Endothelial cell of umbilical vein (primary cell): ENCODE measurements around the gene NR6A1. TPM values are rescaled to one million over a fixed set of nuclear protein-coding genes. Genes with fewer than 3 reads are reported as not detected.

ENCODE experiments used
- BruUV-seq: library from RNA; stranded (reverse); fragments of 400-500 nt; replicated peaks from 2 replicates; lab custom pipeline; 2021; lab: Mats Ljungman, UMichigan
- CTCF ChIA-PET: fragments of 300-600, 350-600 bp; sonication (Branson Sonifier 250); formaldehyde crosslinking; loops from one replicate; lab custom pipeline; 2021; ENCODE audit warnings: antibody characterized with exemption, inconsistent platforms; lab: Charles Lee
- POLR2A ChIA-PET: fragments of 300-600, 350-600 bp; sonication (Branson Sonifier 250); formaldehyde crosslinking; loops from one replicate; lab custom pipeline; 2021; ENCODE audit warnings: antibody characterized with exemption, inconsistent platforms; lab: Charles Lee
- DNase-seq: peaks from one replicate; pipeline ENCODE4 v3.0.0-alpha.2; 2011; ENCODE audit warnings: low read depth, low spot score
- FAIRE-seq: peaks from 2 replicates; lab custom pipeline; 2011; peaks lifted over from hg19 to GRCh38; lab: Jason Lieb, UNC
- H2AFZ ChIP-seq: 2 replicates; pipeline ENCODE4 v1.6.0; 2012; ENCODE audit warnings: low read depth, low read length, control low read depth, inconsistent platforms
- H3K27ac ChIP-seq: 2 replicates; pipeline ENCODE4 v1.5.1; 2011; ENCODE audit warnings: low read depth, mild to moderate bottlenecking, control low read depth, low read length, moderate library complexity; ENCODE audit not compliant: insufficient read depth
- H3K27me3 ChIP-seq, 2 experiments: 2 replicates each; pipeline versions ENCODE4 v1.6.0 to v1.6.1; 2011; ENCODE audit warnings: low read length in 2 of 2, mixed read lengths in 1 of 2; ENCODE audit not compliant: control insufficient read depth in 2 of 2, insufficient read depth in 2 of 2
- H3K36me3 ChIP-seq, 2 experiments: 2 replicates in 1 of 2; 3 replicates in 1 of 2; pipeline ENCODE4 v1.5.1; 2011; ENCODE audit warnings: low read length in 2 of 2, mild to moderate bottlenecking in 1 of 2, moderate library complexity in 1 of 2; ENCODE audit not compliant: control insufficient read depth in 2 of 2, insufficient read depth in 2 of 2; ENCODE audit errors: extremely low read depth in 1 of 2
- H3K4me1 ChIP-seq: 3 replicates; pipeline ENCODE4 v1.5.1; 2011; ENCODE audit warnings: mild to moderate bottlenecking, low read length; ENCODE audit not compliant: control insufficient read depth, insufficient read depth; ENCODE audit errors: extremely low read depth
- H3K4me2 ChIP-seq: 2 replicates; pipeline ENCODE4 v1.6.1; 2011; ENCODE audit warnings: low read length, control low read depth, mixed read lengths; ENCODE audit not compliant: insufficient read depth
- H3K4me3 ChIP-seq, 3 experiments: fragments of 200-600 bp in 1 of 3; sonication (generic), shearing (Covaris generic) in 1 of 3; replicated peaks in 1 of 3; 2 replicates each; pipeline ENCODE4 v1.5.1; 2011 to 2016; ENCODE audit warnings: control low read depth in 3 of 3, low read length in 3 of 3, mild to moderate bottlenecking in 2 of 3, inconsistent platforms in 1 of 3, low read depth in 1 of 3, moderate library complexity in 1 of 3; ENCODE audit not compliant: insufficient read depth in 1 of 3
- H3K79me2 ChIP-seq: 2 replicates; pipeline ENCODE4 v1.6.0; 2012; ENCODE audit warnings: low read length, inconsistent platforms; ENCODE audit not compliant: control insufficient read depth, insufficient read depth
- H3K9ac ChIP-seq: replicated peaks from 2 replicates; pipeline ENCODE3; 2011; ENCODE audit warnings: low read length, control low read depth; ENCODE audit not compliant: insufficient read depth; ENCODE audit errors: extremely low read depth
- H3K9me1 ChIP-seq: replicated peaks from 3 replicates; pipeline ENCODE4 v1.6.0; 2011; ENCODE audit warnings: mild to moderate bottlenecking, low read length; ENCODE audit not compliant: control insufficient read depth, insufficient read depth; ENCODE audit errors: extremely low read depth
- H3K9me3 ChIP-seq: replicated peaks from 2 replicates; pipeline ENCODE4 v1.5.1; 2012; ENCODE audit warnings: low read length, inconsistent platforms; ENCODE audit not compliant: control insufficient read depth, insufficient read depth
- H4K20me1 ChIP-seq: replicated peaks from 2 replicates; pipeline ENCODE3; 2011; ENCODE audit warnings: mild to moderate bottlenecking, low read length; ENCODE audit not compliant: control insufficient read depth, insufficient read depth; ENCODE audit errors: extremely low read depth
- EZH2 ChIP-seq: IDR thresholded peaks from 2 replicates; pipeline ENCODE4 v1.6.1; 2012; ENCODE audit warnings: borderline replicate concordance, low read depth, mild to moderate bottlenecking, moderate library complexity, low read length, inconsistent platforms; ENCODE audit not compliant: severe bottlenecking
- FOS ChIP-seq: IDR thresholded peaks from 2 replicates; pipeline ENCODE4 v1.6.1; 2011; ENCODE audit warnings: mild to moderate bottlenecking, low read length, moderate library complexity, borderline replicate concordance; ENCODE audit not compliant: insufficient read depth
- GATA2 ChIP-seq: IDR thresholded peaks from 2 replicates; pipeline ENCODE4 v1.7.0; 2011; ENCODE audit warnings: low read depth, mild to moderate bottlenecking, moderate library complexity, mixed read lengths, low read length; ENCODE audit not compliant: insufficient read length, insufficient read depth
- JUN ChIP-seq: IDR thresholded peaks from 2 replicates; pipeline ENCODE4 v1.6.1; 2011; ENCODE audit warnings: borderline replicate concordance, low read depth; ENCODE audit not compliant: insufficient read length, insufficient read depth
- MYC ChIP-seq: IDR thresholded peaks from one replicate; pipeline ENCODE4 v1.6.1; 2011; ENCODE audit warnings: mild to moderate bottlenecking, low read depth, low read length
- POLR2A ChIP-seq: IDR thresholded peaks from 2 replicates; pipeline ENCODE4 v1.6.1; 2012; ENCODE audit warnings: low read depth, mild to moderate bottlenecking, control low read depth, low read length
- POLR2AphosphoS5 ChIP-seq: IDR thresholded peaks from 2 replicates; pipeline ENCODE4 v1.6.1; 2012; ENCODE audit warnings: low read depth, mild to moderate bottlenecking, control low read depth, low read length, moderate library complexity; ENCODE audit not compliant: insufficient read depth
- dilution Hi-C: fragments of 300-500 bp; cut with MboI; formaldehyde crosslinking; loops from one replicate; pipeline ENCODE4 v1.15.0; 2019; ENCODE audit warnings: low sequenced_read_pairs; ENCODE audit not compliant: extremely low pct_ligation_motif_present
- intact Hi-C: fragments of 100-400 bp; cut with micrococcal nuclease; formaldehyde crosslinking; loops from one replicate; pipeline ENCODE4 v1.10.0; 2022
- polyA plus RNA-seq, 4 experiments: library from polyadenylated mRNA; depleted of rRNA in 3 of 4; stranded (reverse) in 3 of 4; unstranded in 1 of 4; fragments of >200 nt; gene quantifications; 2 replicates each; pipeline versions ENCODE4 v1.2.1 to v1.2.3, GENCODE V29; 2011 to 2012; ENCODE audit warnings: missing spikeins in 1 of 4
- total RNA-seq: library from RNA; stranded (reverse); gene quantifications from 2 replicates; pipeline ENCODE4 v1.2.3, GENCODE V29; 2021
- TF ChIP-seq, protein P1 (sequence below), 2 donors: IDR thresholded peaks; 1 replicate in 1 of 2; 2 replicates in 1 of 2; pipeline ENCODE4 v1.5.1; 2011; ENCODE audit warnings: low read length in 2 of 2, mild to moderate bottlenecking in 2 of 2, moderate library complexity in 2 of 2, control low read depth in 1 of 2, inconsistent platforms in 1 of 2, low read depth in 1 of 2; ENCODE audit not compliant: insufficient read depth in 1 of 2; ENCODE audit errors: extremely low read depth in 1 of 2
- TF ChIP-seq, protein P2 (sequence below): IDR thresholded peaks from 2 replicates; pipeline ENCODE4 v1.6.1; 2011; ENCODE audit not compliant: insufficient read depth, insufficient read length

The NR6A1 gene
- total and polyA plus RNA-seq, 2 donors (not counting 3 experiments of a cell fraction or from before 2014, with no cell fraction given), result 0.17 to 1.2 TPM

DNA sequence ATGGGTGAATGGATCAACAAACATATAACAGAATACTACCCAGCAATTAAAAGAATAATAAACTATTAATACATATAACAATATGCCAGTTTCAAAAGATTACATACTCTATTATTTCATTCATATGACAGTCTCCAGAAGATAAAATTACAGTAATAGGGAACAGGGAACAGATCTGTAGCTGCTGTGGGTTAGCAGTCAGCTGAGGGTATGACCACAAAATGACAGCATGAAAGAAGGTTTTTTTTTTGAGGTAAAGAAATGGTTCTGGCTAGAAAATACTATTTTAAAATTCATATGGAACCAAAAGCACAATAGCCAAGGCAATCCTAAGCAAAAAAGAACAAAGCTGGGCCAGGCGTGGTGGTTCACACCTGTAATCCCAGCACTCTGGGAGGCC is 190.9 kb downstream of the NR6A1 start:
- TF ChIP-seq, protein P1, sequence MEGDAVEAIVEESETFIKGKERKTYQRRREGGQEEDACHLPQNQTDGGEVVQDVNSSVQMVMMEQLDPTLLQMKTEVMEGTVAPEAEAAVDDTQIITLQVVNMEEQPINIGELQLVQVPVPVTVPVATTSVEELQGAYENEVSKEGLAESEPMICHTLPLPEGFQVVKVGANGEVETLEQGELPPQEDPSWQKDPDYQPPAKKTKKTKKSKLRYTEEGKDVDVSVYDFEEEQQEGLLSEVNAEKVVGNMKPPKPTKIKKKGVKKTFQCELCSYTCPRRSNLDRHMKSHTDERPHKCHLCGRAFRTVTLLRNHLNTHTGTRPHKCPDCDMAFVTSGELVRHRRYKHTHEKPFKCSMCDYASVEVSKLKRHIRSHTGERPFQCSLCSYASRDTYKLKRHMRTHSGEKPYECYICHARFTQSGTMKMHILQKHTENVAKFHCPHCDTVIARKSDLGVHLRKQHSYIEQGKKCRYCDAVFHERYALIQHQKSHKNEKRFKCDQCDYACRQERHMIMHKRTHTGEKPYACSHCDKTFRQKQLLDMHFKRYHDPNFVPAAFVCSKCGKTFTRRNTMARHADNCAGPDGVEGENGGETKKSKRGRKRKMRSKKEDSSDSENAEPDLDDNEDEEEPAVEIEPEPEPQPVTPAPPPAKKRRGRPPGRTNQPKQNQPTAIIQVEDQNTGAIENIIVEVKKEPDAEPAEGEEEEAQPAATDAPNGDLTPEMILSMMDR (IDR thresholded peaks at IDR 0.05; ENCODE audit: extremely low read depth in 1 of 2, insufficient read depth in 1 of 2, low read depth in 1 of 2, low read length in 2 of 2), result no peak
- TF ChIP-seq POLR2A (no peak), JUN (no peak), POLR2AphosphoS5 (no peak), FOS (no peak), GATA2 (no peak), EZH2 (no peak), MYC (no peak)
- TF ChIP-seq, protein P2, sequence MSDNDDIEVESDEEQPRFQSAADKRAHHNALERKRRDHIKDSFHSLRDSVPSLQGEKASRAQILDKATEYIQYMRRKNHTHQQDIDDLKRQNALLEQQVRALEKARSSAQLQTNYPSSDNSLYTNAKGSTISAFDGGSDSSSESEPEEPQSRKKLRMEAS, result no peak
- no peaks in the 10 kb centered on the region for H4K20me1 ChIP-seq
- no peak overlapping the region for H3K9ac ChIP-seq
- ChIA-PET POLR2A (no interaction called here), CTCF (no interaction called here)
- FAIRE-seq, result no peak
- no peaks in the 10 kb centered on the region for H3K9me3 ChIP-seq
- H3K36me3 ChIP-seq, result no peaks in the 10 kb centered on the region
- no peak overlapping the region for H3K4me3 ChIP-seq
- dilution Hi-C loops (no loop called here), intact Hi-C loops (no loop called here)
- no TSS peak for BruUV-seq
- DNase-seq, result no peak
- no peak overlapping the region for H3K4me2 ChIP-seq
- no peak overlapping the region for H3K27ac ChIP-seq
- peaks cover 0 to 5% of the 10 kb centered on the region in 2 experiments for H3K27me3 ChIP-seq
- no peaks in the 10 kb centered on the region for H3K79me2 ChIP-seq
- no peaks in the 10 kb centered on the region for H3K4me1 ChIP-seq
- H2AFZ ChIP-seq, result no peak overlapping the region
- H3K9me1 ChIP-seq, result no peaks in the 10 kb centered on the region
